ENCODE measurements around the gene ZNF816. TPM values are rescaled to one million over a fixed set of nuclear protein-coding genes. Genes with fewer than 3 reads are reported as not detected.

The ZNF816 gene
- total RNA-seq, 4 donors from 2014 or later: 6.0 to 150 (median 13.9) TPM

DNA sequence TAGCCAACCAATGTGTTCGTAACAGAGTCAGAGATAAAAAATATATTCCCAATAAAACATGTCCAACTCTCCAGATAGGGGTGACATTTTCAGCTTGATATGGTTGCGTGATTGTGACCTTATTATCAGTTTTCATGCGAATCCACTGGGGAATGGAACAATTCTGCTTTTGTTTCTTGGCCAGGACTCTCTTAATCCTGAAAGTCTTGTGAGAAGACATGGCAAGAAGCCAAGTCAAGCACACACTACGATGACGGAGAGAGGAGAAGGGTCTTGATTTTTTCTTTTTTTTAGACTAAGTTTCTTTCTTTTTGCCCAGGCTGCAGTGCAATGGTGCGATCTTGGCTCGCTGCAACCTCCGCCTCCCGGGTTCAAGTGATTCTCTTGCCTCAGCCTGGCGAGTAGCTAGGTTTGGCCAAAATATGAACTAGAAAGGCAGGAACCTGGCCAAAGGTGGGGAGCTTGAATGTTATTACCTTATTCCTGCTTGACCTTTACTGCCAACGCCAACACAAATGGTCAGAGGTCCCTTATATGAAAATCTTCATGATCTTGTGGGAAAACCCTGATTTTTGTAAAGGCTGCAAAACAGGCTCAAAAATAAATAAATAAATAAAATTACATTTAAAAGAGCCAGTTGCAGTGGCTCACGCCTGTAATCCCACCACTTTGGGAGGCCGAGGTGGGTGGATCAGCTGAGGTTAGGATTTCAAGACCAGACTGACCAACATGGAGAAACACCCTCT lies 14.5 kb downstream of the ZNF816 start:
- in situ Hi-C loops (cut with MboI; ENCODE audit: low pct_ligation_motif_present in 1 of 4, low pct_unique_long_range_greater_than_20kb in 1 of 4, low sequenced_read_pairs in 3 of 4): no loop called here
- intact Hi-C loops (cut with DNase I; ENCODE audit: low total_unique reads): no loop called here
- DNase-seq: no peak
- TF ChIP-seq EP300 (IDR thresholded peaks at IDR 0.05; ENCODE audit: low read depth) (no peak), POLR2AphosphoS5 (IDR thresholded peaks at IDR 0.05) (no peak), POLR2A (IDR thresholded peaks at IDR 0.05) (no peak)
- TF ChIP-seq, protein P1, sequence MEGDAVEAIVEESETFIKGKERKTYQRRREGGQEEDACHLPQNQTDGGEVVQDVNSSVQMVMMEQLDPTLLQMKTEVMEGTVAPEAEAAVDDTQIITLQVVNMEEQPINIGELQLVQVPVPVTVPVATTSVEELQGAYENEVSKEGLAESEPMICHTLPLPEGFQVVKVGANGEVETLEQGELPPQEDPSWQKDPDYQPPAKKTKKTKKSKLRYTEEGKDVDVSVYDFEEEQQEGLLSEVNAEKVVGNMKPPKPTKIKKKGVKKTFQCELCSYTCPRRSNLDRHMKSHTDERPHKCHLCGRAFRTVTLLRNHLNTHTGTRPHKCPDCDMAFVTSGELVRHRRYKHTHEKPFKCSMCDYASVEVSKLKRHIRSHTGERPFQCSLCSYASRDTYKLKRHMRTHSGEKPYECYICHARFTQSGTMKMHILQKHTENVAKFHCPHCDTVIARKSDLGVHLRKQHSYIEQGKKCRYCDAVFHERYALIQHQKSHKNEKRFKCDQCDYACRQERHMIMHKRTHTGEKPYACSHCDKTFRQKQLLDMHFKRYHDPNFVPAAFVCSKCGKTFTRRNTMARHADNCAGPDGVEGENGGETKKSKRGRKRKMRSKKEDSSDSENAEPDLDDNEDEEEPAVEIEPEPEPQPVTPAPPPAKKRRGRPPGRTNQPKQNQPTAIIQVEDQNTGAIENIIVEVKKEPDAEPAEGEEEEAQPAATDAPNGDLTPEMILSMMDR (IDR thresholded peaks at IDR 0.05): no peak
- WGBS, 2 donors (ENCODE audit: low coverage in 1 of 2): 93 to 94% methylated on average over 10 to 13 of the region's 13 CpGs
- Histone ChIP-seq H3K9me3 (peaks cover 73 to 75% of the 10 kb centered on the region in 2 donors), H3K36me3 (peaks cover 3 to 53% (median 37%) of the 10 kb centered on the region in 4 donors), H3K4me3 (no peak overlapping the region), H3K4me1 (peaks cover 0 to 7% (median 2%) of the 10 kb centered on the region in 4 donors), H3K27ac (no peak overlapping the region), H3K27me3 (no peaks in the 10 kb centered on the region)

DNA sequence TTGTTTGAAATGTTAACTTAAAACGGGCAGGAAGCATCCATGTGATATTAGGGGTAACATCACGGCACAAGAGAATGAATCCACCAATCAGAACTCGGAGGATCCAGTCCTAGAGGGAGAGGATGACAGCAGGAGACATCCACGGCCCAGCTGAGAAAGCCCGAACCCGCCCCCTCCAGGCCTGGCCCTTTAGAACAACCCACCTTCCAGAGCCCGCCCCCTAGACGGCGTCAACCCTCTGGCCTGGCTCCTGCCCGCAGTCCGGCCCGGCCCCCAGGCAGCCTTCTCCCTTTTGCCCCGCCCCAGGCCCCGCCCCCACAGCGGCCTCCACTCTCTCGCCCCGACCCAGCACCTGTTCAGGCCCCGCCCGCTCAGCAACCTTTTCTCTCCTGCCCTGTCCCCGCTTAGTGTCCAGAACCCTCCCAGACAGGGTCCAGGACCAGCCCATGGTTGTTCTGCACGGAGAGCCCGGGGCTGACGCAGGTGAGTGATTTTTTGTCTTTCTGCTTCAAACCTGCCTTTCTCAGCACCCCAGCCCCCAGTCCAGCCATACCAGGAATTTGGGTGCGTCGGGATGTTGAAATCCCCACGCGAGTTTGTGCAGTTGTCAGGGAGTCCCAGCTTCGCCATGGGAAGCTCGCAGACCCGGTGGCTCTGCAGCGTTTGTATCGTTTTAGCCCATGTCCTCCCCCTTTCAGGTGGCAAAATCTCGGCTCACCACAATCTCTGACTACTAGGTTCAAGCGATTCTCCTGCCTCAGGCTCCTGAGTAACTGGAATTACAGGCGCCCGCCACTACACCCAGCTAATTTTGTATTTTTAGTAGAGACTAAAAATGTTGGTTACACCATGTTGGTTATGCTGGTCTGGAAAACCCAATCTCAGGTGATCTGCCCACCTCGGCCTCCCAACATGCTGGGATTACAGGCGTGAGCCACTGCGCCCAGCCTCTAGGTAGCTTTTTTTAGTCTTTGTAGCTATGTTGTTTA lies 16.1 kb downstream of the ZNF816 start:
- H3K4me1 ChIP-seq: peaks cover under 1 to 15% (median 6%) of the 10 kb centered on the region in 4 donors
- H3K27me3 ChIP-seq: no peaks in the 10 kb centered on the region
- in situ Hi-C loops (cut with MboI; ENCODE audit: low pct_ligation_motif_present in 1 of 4, low pct_unique_long_range_greater_than_20kb in 1 of 4, low sequenced_read_pairs in 3 of 4) (no loop called here), intact Hi-C loops (cut with DNase I; ENCODE audit: low total_unique reads) (no loop called here)
- 62 to 81% methylated on average over 5 to 37 of the region's 39 CpGs for WGBS, 2 donors (ENCODE audit: low coverage in 1 of 2)
- TF ChIP-seq, protein P1 (IDR thresholded peaks at IDR 0.05): no peak
- no peak for TF ChIP-seq POLR2A (IDR thresholded peaks at IDR 0.05)
- no peak for TF ChIP-seq EP300 (IDR thresholded peaks at IDR 0.05; ENCODE audit: low read depth)
- TF ChIP-seq POLR2AphosphoS5 (IDR thresholded peaks at IDR 0.05): no peak
- DNase-seq: peak; percentile 73
- H3K4me3 ChIP-seq: no peak overlapping the region
- peak overlapping the region in 1 of 4 donors; percentile 71 for H3K27ac ChIP-seq
- H3K9me3 ChIP-seq: peaks cover 57 to 59% of the 10 kb centered on the region in 2 donors
- H3K36me3 ChIP-seq: peaks cover 3 to 37% (median 23%) of the 10 kb centered on the region in 4 donors

DNA sequence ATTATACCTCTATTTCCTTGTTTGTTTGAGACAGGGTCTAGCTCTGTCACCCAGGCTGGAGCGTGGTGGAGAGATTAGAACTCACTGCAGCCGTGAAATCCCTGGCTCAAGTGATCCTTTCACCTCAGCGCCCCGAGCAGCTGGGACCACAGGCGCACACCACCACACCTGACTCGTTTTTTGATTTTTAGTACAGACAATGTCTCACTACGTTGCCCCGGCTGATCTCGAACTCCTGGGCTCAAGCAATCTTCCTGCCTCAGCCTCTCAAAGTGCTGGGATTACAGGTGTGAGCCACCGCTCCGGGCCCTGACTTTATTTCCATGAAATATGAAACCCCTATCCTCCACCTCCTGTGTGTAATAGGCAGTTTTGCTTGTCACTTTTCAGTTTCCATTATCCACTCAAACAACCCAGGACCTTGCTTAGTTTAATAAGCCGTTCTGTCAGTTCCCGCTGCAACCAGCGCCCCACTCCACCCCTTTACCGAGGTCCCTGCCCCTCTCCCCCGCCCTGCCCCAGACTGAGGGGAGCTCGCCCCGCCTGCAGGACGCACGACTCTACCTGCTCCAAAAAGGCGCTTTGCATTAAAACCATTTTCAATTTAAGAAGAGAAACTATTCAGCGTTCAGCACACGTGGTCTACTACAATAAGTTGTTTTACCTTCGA lies 16.9 kb downstream of the ZNF816 start:
- Histone ChIP-seq H3K36me3 (peaks cover under 1 to 28% (median 15%) of the 10 kb centered on the region in 4 donors), H3K9me3 (peaks cover 49 to 52% of the 10 kb centered on the region in 2 donors), H3K27me3 (no peaks in the 10 kb centered on the region), H3K27ac (peak overlapping the region; percentile 30 to 71 (median 62)), H3K4me1 (peaks cover 5 to 23% (median 9%) of the 10 kb centered on the region in 4 donors), H3K4me3 (no peak overlapping the region)
- TF ChIP-seq POLR2AphosphoS5 (IDR thresholded peaks at IDR 0.05) (no peak), EP300 (IDR thresholded peaks at IDR 0.05; ENCODE audit: low read depth) (no peak), POLR2A (IDR thresholded peaks at IDR 0.05) (no peak)
- TF ChIP-seq, protein P1 (IDR thresholded peaks at IDR 0.05): no peak
- intact Hi-C loops (cut with DNase I; ENCODE audit: low total_unique reads): no loop called here
- no peak for DNase-seq
- WGBS, 2 donors (ENCODE audit: low coverage in 1 of 2): 67 to 93% methylated on average over 8 to 24 of the region's 24 CpGs
- in situ Hi-C loops (cut with MboI; ENCODE audit: low pct_ligation_motif_present in 1 of 4, low pct_unique_long_range_greater_than_20kb in 1 of 4, low sequenced_read_pairs in 3 of 4): no loop called here
